ENCODE data around the gene DGKB.

The DGKB gene

DNA sequence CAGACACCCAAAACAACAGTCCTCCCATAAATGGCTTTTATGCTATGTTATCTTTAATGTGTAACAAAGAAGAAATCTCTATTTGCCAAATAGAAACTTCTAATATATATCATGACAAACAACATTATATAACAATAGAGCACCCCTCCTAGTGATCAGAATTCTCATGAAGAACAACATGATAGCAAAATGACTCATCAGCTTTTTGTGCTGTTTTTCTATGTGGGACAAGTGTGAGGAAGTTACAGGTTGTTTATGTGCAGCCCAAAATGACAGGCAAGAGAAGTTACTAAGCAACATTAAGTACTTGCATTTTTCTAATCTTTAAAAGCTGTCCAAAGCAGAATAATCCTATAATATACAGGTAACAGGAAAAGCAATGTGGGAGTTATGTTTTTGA, 7.7 kb downstream of the DGKB start:
- DNase-seq (ENCODE audit: low read depth) = no peak
- no peak overlapping the region for H3K4me3 ChIP-seq (ENCODE audit: low read depth, low read length)
- TF ChIP-seq, protein P1, sequence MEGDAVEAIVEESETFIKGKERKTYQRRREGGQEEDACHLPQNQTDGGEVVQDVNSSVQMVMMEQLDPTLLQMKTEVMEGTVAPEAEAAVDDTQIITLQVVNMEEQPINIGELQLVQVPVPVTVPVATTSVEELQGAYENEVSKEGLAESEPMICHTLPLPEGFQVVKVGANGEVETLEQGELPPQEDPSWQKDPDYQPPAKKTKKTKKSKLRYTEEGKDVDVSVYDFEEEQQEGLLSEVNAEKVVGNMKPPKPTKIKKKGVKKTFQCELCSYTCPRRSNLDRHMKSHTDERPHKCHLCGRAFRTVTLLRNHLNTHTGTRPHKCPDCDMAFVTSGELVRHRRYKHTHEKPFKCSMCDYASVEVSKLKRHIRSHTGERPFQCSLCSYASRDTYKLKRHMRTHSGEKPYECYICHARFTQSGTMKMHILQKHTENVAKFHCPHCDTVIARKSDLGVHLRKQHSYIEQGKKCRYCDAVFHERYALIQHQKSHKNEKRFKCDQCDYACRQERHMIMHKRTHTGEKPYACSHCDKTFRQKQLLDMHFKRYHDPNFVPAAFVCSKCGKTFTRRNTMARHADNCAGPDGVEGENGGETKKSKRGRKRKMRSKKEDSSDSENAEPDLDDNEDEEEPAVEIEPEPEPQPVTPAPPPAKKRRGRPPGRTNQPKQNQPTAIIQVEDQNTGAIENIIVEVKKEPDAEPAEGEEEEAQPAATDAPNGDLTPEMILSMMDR (IDR thresholded peaks at IDR 0.05; ENCODE audit: insufficient read depth, low read depth, low read length, missing control alignments) = no peak

DNA sequence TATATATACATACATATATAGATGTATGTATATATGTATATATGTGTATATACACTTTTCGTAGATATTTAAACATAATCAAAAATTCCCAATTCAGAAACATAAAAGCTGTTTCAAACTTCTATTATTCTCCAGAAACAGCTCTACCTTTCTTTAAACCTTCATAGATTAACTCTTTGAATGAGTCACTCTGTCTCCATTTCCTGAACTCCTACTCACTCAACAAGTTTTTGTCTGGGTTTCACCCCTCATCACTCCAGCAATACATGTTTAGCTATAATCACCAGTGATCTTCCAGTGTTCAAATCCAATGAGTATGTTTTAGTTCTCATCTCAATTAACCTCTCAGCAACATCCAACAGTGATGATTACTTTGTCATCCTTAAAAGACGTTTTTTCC, 9.6 kb downstream of the DGKB start:
- no peak for DNase-seq (ENCODE audit: low read depth)
- TF ChIP-seq, protein P1 (IDR thresholded peaks at IDR 0.05; ENCODE audit: insufficient read depth, low read depth, low read length, missing control alignments) = no peak
- no peak overlapping the region for H3K4me3 ChIP-seq (ENCODE audit: low read depth, low read length)

DNA sequence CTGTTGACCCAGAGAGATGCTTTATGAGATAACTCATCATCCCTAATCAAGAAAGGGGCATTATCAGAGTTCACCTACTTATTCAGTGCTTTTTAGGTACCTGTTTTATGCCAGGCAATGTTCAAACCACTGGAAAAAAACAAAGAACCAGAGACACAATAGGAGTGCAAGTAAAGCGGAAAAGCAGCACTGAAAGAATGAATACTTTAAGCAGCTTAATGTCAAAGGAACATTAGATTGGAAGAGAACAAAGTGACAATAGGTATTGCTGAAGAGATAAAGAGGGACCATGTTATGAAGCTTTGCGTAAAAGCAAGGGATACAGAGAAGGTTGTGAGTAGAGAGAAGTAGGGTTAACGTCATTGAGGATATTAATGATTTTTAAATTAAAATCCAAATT, 11.3 kb downstream of the DGKB start:
- TF ChIP-seq, protein P1 (IDR thresholded peaks at IDR 0.05; ENCODE audit: insufficient read depth, low read depth, low read length, missing control alignments) = no peak
- H3K4me3 ChIP-seq (ENCODE audit: low read depth, low read length) = no peak overlapping the region
- no peak for DNase-seq (ENCODE audit: low read depth)

DNA sequence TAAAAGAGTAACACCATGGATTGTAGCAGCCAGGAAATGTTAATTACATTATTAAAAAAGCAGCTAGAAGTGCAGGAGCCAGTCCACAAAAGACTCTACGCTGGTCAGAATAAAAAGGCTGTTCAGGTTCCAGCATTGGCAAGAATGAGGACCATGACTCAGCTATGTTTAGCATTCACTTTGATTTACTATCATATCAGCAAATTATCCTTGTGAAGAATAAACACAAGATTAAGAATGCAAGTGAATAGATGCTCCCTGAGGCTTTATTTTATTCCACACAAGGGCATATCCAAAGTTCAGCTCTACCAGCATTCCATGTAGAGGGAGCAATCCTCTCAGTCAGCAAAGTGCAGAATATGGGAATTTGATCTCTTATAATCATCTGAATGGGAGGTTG, 13.6 kb downstream of the DGKB start:
- no peak overlapping the region for H3K4me3 ChIP-seq (ENCODE audit: low read depth, low read length)
- TF ChIP-seq, protein P1 (IDR thresholded peaks at IDR 0.05; ENCODE audit: insufficient read depth, low read depth, low read length, missing control alignments) = no peak
- no peak for DNase-seq (ENCODE audit: low read depth)

DNA sequence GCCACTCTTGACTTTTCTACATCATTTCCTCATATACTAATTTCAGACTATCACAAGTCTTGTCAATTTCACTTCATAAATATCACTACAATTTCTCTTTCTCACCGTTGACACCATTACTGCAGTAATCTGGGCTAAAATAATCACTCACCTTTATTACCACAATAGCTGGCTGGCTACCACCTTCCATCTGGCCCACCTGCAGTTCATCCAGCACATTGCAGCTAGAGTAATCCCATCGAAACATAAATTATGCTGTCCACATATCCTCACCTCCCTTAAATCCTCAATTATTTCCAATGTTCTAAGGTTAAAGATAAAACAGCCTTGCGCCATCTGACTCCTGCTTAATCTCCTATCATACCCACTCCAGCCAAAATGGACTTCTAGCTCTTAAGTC, 16.0 kb downstream of the DGKB start:
- TF ChIP-seq, protein P1 (IDR thresholded peaks at IDR 0.05; ENCODE audit: insufficient read depth, low read depth, low read length, missing control alignments) = no peak
- no peak overlapping the region for H3K4me3 ChIP-seq (ENCODE audit: low read depth, low read length)
- DNase-seq (ENCODE audit: low read depth) = no peak

DNA sequence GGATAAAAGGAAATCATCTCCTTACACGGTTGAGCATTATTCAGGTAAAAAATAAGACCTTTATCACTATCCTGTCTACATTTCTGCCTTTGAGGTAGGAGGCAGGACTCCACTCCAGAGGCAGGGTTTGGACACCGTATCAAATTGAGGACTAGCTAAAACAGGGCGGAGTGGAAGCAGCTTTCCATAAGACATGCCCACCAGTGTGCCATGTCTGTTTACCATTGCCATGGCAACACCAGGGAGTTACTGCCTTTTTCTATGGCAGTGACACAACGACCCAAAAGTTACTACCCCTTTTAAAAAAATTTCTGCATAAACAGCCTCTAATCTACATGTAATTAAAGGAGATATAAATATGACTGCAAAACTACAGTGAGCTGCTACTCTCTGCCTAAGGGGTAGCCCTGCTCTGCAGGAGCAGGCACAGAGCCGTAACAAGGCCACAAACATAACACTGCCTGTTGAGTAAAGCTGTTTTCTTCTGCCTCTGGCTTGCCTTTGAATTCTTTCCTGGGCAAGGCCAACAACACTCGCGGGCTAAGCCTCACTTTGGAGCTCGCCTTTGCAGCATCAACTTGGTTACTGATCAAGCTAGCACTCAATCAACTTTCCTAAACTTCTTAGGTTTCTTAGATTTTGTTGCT, 26.5 kb downstream of the DGKB start:
- no peak for DNase-seq (ENCODE audit: low read depth)
- TF ChIP-seq, protein P1 (IDR thresholded peaks at IDR 0.05; ENCODE audit: insufficient read depth, low read depth, low read length, missing control alignments) = no peak
- H3K4me3 ChIP-seq (ENCODE audit: low read depth, low read length) = no peak overlapping the region

DNA sequence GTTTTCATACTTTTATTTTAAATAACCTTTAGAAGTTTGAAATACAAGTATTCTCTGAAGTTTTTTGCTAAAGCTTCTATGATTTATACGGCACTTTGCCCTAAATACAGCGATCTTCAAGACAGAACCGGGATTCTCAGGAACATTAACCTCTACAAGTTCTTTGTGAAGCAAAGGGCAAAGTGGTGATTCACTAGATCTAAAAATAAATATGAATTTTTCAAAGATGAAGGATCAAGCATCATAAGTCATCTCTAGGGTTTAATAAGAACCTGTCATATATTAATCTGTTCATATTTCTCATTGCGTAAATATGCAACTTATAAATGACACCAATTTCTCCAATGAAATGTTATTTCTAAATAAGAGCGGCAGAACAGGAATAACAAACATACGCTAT, 30.7 kb downstream of the DGKB start:
- TF ChIP-seq, protein P1 (IDR thresholded peaks at IDR 0.05; ENCODE audit: insufficient read depth, low read depth, low read length, missing control alignments) = no peak
- DNase-seq (ENCODE audit: low read depth) = no peak
- no peak overlapping the region for H3K4me3 ChIP-seq (ENCODE audit: low read depth, low read length)
